Activated CD4-positive, CD25-positive, alpha-beta regulatory T cell treated with anti-CD3 and anti-CD28 coated beads, Interleukin-2, amount 50 U/mL, for 24 hours (primary cell): ENCODE measurements around the gene CLDND2.
"Not testable (repeated sequence)": the region's sequence is repeated elsewhere in the genome, so short reads cannot be mapped to it uniquely, and the experiment has no call there.

Experiments
- ATAC-seq, 2 donors: fragments of 150-1000 bp; cut with Tn5 transposase; one replicate each; pipeline ENCODE4 v1.10.0; 2021; ENCODE audit warnings: mild to moderate bottlenecking in 1 of 2, moderate library complexity in 1 of 2

CLDND2 gene

GRCh38 chr19:51368366-51369282 lies at the start of gene CLDND2:
TSS of gene CLDND2 (minus strand) at chr19:51369003. CDS start at chr19:51368577, 426 bp downstream.
- ATAC-seq = no peak

DNA sequence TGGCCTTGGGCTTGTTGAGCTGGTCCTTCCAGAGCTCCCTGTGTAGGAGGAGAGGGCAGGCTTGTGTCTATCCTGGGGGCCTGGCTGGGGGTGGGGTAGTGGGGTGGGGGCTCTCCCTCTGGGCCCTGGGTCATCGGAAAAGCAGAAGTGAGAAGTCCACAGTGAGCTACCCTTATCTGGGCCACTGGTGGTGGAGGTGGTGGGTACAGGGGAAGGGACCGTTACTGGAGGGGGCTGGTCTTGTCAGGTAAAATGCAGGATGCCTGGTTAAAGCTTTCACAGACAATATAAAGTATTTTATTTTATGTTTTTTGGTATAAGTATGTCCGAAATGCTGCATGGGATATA lies 49.0 kb upstream of the CLDND2 start:
- peak in 1 of 2 donors; percentile 13 for ATAC-seq

DNA sequence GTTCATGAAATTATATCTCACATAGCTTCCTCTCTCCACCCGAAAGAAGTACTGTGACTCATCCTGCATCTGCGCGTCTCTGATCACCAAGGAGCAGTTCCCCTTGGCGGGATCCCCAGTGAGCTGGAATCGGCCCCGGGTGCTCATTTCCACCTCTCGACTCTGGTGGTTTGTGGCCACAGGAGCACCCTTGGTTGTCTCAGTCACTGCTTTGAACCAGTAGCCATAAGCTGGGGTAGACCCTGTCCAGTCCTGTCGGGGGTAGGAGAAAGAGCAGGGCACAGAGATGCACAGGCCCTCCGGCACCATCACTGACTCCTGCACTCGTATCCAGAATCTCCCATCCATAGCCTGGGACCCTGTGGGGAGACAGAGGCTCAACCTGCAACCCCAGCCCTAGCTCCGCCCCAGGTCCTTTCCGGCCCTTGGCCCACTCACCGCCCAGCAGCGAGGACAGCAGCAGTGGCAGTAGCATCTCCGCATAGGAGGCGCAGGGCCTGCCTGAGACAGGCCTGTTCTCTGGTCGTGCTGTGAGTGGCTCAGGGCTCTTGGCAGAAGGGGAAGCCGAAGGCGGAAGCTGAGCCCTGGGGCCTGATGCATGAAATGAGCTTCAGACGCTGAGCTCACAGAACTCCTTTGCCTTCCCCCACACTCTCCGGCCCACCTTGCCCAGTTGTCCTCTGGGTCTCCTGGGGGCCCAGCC lies 48.5 kb upstream of the CLDND2 start, which contains the start of gene SIGLEC10:
Gene SIGLEC10 (minus strand): TSS at position 536 of the 703 bp plus-strand sequence. CDS start 61 bp downstream, at position 475.
- peak; percentile 58 to 62 for ATAC-seq

DNA sequence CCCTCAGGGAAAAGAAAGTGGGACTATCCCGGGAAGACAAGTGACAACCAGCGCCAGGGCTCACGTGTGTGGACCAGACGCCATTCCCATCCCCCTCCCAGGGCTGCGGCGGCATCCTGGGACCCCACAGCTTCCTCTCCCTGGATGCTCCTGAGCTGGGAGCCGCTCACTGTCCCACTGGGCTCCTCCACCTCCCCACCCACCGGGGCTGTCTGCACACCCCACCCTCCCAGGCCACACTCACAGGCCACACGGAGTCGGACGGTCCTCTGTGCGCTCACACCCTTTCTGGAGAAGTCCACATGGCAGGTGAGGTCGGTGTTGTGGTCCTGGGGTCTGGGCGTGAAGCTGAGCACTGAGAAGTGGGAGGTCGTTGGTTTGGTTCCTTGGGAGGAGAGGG lies 47.6 kb upstream of the CLDND2 start:
- not testable (repeated sequence) for ATAC-seq

GRCh38 chr19:51415187-51415586 lies 46.4 kb upstream of the CLDND2 start:
- no peak for ATAC-seq

- no peak for ATAC-seq
These were observed 42.3 kb upstream of the CLDND2 start for GRCh38 chr19:51410950-51411748.

DNA sequence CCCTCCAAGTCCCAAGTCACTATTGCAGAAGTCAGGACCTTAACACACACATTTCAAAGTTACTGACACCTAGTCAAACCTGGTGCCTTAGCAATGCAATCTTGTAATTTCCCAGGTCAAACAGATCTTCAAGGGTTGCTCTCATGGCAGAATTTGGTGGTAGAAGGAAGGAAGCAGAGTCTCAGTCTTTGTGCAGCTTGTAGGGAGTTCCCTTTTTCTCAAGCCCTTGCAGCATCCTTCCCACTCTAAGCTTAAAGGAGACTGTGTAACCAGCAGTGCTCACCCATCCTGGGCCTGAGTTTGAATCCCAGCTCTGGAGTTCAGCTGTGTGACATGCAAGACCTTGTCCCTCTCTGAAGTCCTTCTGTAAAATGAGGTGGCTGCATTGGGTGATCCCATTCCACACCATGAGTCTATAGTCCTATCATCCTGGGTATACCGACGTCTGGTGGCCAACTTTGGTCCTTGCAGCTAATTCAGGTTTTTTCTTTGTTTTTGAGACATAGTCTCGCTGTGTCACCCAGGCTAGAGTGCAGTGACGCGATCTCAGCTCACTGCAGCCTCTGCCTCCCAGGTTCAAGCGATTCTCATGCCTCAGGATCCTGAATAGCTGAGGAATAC lies 38.8 kb upstream of the CLDND2 start:
- peak; percentile 56 to 63 for ATAC-seq

GRCh38 chr19:51402117-51402516 lies 33.3 kb upstream of the CLDND2 start:
- no peak for ATAC-seq

GRCh38 chr19:51399936-51400335 lies 31.1 kb upstream of the CLDND2 start:
- not testable (repeated sequence) for ATAC-seq

GRCh38 chr19:51399231-51399630 lies 30.4 kb upstream of the CLDND2 start:
- ATAC-seq = no peak

GRCh38 chr19:51398096-51398704 lies 29.4 kb upstream of the CLDND2 start:
- ATAC-seq = no peak

DNA sequence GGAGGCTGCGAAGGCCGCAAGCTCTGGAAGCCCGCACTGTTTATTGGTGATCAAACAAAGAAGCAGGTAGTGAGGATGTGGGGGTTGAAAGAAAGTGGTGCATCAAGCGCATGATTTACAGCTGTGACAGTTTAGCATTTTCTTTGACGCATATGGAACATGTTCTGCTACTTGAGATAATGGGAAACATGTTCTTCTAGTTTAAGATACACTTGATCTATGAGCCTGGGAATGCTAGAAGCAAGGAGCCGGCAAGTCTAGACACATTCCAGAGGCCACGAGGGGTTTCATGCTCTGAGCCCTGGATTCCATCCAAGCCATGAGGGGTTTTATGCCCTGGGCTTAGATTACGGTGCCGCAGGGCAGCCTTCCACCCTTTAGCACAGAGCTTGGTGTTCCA lies 28.6 kb upstream of the CLDND2 start:
- ATAC-seq = not testable (repeated sequence)

DNA sequence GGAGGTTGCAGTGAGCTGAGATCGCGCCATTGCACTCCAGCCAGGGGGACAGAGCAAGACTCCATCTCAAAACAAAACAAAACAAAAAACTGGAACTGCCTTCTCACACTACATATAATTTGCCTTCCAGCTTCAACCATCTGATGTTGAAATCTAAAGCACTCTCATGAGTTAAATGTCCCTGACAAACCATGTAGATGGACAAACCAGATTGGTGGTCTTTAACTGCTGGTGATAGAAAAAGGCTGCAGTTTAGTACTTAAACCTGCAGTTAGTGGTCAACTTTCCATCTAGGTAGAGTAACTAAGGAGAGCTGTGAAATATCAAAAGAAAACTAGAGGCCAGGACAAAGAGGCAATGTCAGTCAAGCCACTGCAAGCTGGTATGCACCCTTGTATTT lies 27.4 kb upstream of the CLDND2 start:
- no peak for ATAC-seq

GRCh38 chr19:51394050-51394836 lies 25.4 kb upstream of the CLDND2 start:
- ATAC-seq = peak; percentile 93 to 95

- no peak for ATAC-seq
These were observed 23.9 kb upstream of the CLDND2 start for GRCh38 chr19:51392701-51393100.

DNA sequence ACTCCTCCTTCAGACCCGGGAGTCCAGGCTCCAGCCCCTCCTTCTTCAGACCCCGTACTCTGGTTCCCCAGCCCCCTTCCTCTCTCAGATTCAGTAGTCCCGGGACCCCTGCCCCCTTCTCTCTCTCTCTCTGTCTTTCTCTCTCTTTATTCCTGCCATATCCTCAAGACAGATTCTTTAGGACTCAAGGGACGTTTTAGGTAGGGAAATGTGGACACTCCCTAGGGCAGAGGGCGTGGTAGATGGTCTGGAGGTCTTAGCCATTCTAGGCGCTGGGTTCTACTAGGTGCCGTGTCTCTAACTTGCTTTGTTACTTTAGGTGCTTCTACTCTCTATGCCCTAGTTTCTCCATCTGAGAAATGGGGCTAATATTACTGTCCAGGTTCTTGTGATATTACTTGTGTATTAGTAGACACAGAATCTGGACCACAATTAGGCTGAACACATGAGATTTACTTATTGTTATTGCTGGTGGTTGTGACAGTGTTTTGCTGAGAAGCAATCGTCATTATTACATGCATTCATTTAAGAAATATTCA lies 22.3 kb upstream of the CLDND2 start:
- ATAC-seq = no peak

DNA sequence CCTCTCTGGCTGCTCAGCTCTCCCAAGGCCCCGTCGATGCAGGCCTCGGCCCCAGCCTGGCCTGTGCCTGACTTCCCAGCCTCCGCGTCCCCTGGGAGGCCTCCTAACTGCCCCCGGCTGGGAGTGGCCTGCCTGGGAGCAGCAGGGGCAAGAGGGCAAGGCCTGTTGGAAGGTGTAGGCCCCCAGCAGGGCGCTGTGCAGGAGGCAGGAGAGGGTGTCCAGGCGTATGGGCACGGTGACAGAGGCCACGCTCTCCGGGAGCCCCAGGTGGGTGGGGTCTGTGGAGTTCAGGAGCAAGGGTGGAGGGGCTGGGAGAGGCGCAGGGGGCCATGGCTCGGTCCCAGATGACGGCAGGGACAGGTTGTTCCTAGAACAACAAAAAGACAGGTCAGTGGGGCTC lies 20.3 kb upstream of the CLDND2 start:
- ATAC-seq = no peak

- no peak for ATAC-seq
These were observed 19.2 kb upstream of the CLDND2 start, which contains the start of gene LIM2 for GRCh38 chr19:51387924-51388389. TSS of gene LIM2 (minus strand) at chr19:51387974. CDS start at chr19:51387443, 531 bp downstream.

DNA sequence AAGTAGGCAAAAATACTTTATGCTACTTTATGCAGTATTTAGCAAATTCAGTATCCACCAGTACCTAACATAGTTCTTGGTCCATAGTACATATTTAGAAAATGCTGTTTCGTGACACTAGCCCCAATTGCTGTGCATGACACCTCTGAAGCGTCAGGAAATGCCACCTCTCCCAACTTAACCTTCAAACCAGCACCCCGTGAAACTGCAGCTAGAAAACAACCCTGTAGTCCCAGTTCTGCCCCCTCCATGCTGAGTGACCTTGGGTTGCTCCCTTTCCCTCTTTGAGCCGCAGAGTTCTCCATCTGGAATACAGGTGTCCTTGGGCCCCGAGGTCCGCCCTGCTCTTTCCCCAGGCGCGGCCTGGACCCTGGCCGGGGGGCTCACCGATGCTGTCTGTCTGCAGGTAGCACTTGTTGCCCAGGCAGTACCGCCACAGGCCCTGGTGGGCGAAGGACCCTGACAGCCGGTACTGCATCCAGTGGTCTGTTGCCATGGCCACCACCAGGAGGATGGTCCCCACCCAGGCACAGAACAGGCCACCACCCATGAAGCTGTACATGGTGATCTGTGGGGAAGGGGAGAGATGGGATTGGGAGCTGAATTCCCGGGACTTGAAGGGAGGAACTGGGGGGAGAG lies 18.2 kb upstream of the CLDND2 start:
- ATAC-seq = no peak

GRCh38 chr19:51382004-51382403 lies 13.2 kb upstream of the CLDND2 start:
- ATAC-seq = no peak
